ENCODE data around the gene KNDC1.

GRCh38 chr10:133209117-133209516 lies 49.1 kb downstream of the KNDC1 start:
- TF ChIP-seq POLR2AphosphoS5 (IDR thresholded peaks at IDR 0.05; ENCODE audit: low read depth) (no peak), GABPA (IDR thresholded peaks at IDR 0.05; ENCODE audit: low read depth) (no peak)
